HL-60 (cell line): ENCODE results near the gene TAL2.

Experiments
- DNase-seq, 2 experiments: peaks; one replicate each; pipeline ENCODE4 v3.0.0-alpha.2; 2010 to 2020; ENCODE audit warnings: low read depth in 1 of 2, low spot score in 1 of 2
- H3K27ac ChIP-seq: fragments of 250-450 bp; sonication (Bioruptor Pico); replicated peaks from 2 replicates; pipeline ENCODE4 v1.5.1; 2020; ENCODE audit warnings: mild to moderate bottlenecking, moderate library complexity
- H3K27me3 ChIP-seq: fragments of 250-450 bp; sonication (Bioruptor Pico); 2 replicates; pipeline ENCODE4 v1.5.1; 2021; ENCODE audit warnings: mild to moderate bottlenecking, moderate library complexity; ENCODE audit not compliant: insufficient read depth, poor library complexity, severe bottlenecking
- H3K4me3 ChIP-seq: replicated peaks from 2 replicates; pipeline ENCODE4 v1.5.1; 2011; ENCODE audit warnings: mild to moderate bottlenecking, control low read depth, low read length; ENCODE audit not compliant: insufficient read depth
- CTCF ChIP-seq: IDR thresholded peaks from one replicate; pipeline ENCODE4 v1.5.1; 2011; ENCODE audit warnings: low read length, control low read depth, inconsistent platforms; ENCODE audit not compliant: insufficient read depth
- GABPA ChIP-seq: IDR thresholded peaks from 2 replicates; pipeline ENCODE4 v1.6.1; 2012; ENCODE audit warnings: low read depth
- POLR2AphosphoS5 ChIP-seq: IDR thresholded peaks from 2 replicates; pipeline ENCODE4 v1.6.1; 2012; ENCODE audit warnings: low read depth
- REST ChIP-seq: IDR thresholded peaks from 2 replicates; pipeline ENCODE4 v1.6.1; 2012; ENCODE audit warnings: low read depth; ENCODE audit not compliant: insufficient replicate concordance
- SPI1 ChIP-seq: IDR thresholded peaks from 2 replicates; pipeline ENCODE4 v1.6.1; 2012; ENCODE audit warnings: low read depth, mild to moderate bottlenecking, borderline replicate concordance

Gene TAL2

DNA sequence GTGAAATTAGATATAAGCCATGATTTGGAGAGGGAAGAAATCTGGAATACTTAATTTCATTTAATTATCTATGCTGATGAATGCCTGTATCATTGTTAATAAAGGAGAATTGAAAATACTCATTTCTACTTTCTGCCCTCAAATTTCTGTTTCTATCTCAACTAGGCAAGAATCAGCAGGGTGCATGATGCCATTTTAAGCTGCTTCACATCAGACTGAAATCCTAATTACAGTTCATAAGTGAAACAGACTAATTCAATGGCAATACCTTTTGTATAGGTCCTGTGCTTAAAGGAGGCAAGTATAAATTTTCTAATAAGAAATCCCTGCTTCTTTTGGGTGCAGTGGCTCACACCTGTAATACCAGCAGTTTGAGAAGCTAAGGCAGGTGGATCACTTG lies 22.3 kb upstream of the TAL2 start:
- Histone ChIP-seq H3K27ac (no peak overlapping the region), H3K4me3 (no peak overlapping the region), H3K27me3 (no peaks in the 10 kb centered on the region)
- TF ChIP-seq REST (no peak), GABPA (no peak), CTCF (no peak), POLR2AphosphoS5 (no peak), SPI1 (no peak)
- no peak for DNase-seq

DNA sequence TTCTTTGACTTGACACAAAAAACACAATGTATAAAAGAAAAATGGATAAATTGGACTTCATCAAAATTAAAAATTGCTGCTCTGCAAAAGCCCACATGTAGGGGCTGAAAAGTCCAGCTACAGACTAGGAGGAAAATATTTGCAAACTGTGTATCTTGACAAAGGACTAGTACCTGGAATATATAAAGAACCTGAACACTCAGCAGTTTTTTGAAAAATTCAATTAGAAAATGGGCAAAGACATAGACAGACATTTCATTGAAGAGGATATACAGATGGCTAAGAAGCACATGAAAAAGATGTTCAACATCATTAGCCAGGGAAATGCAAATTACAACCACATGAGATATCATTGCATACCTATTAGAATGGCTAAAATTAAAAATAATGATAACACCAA lies 18.5 kb upstream of the TAL2 start:
- no peak for DNase-seq

More for the DNA sequence above, 18.5 kb upstream of the TAL2 start:
- no peak for TF ChIP-seq CTCF
- TF ChIP-seq GABPA: no peak
- TF ChIP-seq SPI1: no peak
- TF ChIP-seq POLR2AphosphoS5: no peak
- TF ChIP-seq REST: no peak
- H3K4me3 ChIP-seq: no peak overlapping the region
- no peaks in the 10 kb centered on the region for H3K27me3 ChIP-seq
- no peak overlapping the region for H3K27ac ChIP-seq
